Fibroblast of pulmonary artery (primary cell): ENCODE data around the gene CRIP1.

ENCODE experiments used
- DNase-seq: peaks from one replicate; pipeline ENCODE4 v3.0.0-alpha.2; 2010; ENCODE audit warnings: low read depth
- H3K4me3 ChIP-seq: replicated peaks from 2 replicates; pipeline ENCODE4 v1.5.1; 2011; ENCODE audit warnings: low read depth, mild to moderate bottlenecking, control low read depth, low read length, moderate library complexity
- TF ChIP-seq, protein P1 (sequence below): IDR thresholded peaks from 2 replicates; pipeline ENCODE4 v1.5.1; 2011; ENCODE audit warnings: mild to moderate bottlenecking, control low read depth, low read length, inconsistent platforms; ENCODE audit errors: missing control alignments

CRIP1 gene

DNA sequence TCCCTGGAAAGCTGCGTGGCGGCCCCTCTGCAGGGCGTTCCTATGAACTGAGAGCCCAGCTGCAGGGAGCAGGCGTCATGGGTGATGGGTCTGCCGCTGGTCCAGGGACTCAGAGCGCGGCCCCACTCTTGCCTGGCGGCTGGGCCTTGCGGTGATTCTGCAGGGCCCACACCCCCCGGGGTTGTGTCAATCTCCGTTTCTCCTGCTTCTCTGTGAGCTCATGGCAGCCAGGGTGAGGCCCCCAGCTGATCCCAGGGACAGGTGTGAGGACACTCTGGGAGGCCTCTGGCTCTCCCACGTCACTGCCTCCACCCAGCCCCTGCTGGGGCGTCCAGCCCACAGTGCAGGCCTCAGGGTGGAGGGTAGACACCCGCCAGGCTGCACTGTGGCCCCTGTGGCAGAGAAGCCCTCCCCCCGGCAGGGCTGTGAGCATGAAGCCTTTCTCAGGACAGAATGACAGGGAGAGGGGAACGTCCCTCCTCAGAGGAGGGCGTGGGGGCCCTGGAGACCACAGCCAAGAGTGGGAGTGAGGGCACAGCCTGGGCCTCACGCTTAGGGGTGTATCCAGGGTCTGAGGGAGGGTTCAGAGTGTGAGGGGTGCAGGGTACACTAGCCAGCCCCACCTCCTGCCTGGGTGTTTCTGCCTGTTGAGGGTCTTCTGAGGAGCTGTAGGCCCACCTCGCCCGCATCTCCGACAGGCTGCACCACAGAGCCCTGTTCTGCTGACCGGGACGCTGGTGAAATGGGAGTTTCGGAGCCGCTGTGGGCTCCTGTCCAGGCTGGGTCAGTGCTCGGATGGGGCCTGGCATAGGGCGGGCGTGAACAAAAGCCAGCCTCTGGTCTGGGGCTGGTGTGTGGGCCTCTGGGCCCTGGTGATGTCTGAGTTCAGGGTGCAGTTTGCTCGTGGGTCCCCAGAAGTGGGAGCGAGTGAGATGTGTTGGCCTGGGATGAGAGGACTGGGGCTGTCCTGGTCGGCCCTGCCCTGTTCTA, 38.7 kb upstream of the CRIP1 start:
- no peak for DNase-seq
- TF ChIP-seq, protein P1, sequence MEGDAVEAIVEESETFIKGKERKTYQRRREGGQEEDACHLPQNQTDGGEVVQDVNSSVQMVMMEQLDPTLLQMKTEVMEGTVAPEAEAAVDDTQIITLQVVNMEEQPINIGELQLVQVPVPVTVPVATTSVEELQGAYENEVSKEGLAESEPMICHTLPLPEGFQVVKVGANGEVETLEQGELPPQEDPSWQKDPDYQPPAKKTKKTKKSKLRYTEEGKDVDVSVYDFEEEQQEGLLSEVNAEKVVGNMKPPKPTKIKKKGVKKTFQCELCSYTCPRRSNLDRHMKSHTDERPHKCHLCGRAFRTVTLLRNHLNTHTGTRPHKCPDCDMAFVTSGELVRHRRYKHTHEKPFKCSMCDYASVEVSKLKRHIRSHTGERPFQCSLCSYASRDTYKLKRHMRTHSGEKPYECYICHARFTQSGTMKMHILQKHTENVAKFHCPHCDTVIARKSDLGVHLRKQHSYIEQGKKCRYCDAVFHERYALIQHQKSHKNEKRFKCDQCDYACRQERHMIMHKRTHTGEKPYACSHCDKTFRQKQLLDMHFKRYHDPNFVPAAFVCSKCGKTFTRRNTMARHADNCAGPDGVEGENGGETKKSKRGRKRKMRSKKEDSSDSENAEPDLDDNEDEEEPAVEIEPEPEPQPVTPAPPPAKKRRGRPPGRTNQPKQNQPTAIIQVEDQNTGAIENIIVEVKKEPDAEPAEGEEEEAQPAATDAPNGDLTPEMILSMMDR: no peak
- H3K4me3 ChIP-seq: no peak overlapping the region

DNA sequence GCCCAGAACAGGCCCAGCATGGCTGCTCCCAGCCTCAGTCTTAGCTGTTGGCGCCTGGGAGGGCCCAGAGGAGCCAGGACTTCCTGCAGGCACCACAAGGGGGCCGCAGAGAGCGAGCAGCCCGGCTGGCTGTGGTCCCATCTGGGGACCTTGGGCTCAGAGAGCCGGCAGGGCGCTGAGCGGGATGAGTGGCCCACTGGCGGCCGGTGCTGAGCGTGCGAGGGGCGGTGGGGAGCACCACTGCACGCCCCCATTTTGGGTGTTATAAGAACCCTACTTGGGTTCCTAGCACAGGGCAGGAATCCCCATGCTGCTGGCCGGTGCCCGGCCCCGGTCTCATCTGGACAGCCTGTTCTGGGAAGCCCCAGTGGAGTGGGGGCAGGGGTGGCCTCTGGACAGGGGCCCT, 38.0 kb upstream of the CRIP1 start:
- H3K4me3 ChIP-seq: no peak overlapping the region
- TF ChIP-seq, protein P1: peak; percentile 79
- peak; percentile 64 for DNase-seq

DNA sequence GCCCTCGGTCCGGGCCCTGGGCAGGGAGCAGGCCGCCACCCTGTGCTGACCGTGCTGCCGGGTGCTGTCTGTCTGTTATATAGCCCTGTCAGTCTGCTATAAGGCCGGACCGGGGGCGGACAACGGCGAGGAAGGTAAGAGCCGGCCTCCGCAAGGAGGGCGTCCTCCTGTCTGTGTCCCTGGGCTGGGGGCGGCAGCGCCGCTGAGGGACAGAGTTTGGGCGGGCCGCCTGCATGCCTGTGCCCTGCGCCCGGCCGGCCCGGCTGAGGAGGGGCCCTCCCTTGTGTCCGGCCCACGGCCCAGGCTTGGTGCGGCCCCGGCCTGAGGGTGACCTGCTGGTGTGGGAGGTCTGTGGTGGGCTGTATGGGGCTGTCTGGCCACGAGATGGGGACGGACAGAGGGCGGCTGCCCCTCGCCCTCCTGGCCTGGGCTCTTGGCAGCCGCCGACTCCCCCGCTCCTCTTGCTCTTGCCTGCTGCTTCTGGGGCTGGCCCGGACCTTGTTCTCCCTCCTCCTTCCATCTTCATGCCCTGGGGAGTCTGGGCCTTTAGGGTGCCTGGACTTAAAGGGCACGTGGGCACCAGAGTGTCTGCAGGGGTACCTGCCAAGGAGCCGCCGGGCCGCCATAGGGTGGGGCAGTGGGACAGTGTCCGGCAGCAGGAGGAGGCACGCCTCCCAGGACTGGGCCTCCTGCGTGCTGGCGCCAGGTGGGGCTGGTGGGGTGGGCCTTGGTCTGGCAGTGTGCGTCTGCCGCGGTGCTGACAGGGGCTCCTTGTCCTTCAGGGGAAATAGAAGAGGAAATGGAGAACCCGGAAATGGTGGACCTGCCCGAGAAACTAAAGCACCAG, 37.2 kb upstream of the CRIP1 start:
- no peak overlapping the region for H3K4me3 ChIP-seq
- TF ChIP-seq, protein P1: no peak

DNA sequence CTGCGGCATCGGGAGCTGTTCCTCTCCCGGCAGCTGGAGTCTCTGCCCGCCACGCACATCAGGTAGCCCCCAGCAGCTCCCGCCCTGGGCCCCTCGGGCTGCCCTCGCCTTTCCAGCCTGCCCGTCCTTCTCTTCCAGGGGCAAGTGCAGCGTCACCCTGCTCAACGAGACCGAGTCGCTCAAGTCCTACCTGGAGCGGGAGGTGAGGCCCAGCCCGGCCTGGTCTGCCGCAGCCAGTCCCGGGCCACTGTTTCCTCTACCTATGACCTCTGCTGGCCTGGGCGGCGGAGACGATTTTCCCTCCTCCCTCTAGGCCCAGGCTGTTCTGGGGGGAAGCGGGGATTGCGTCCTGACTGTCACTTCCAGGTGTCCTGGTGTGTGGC, 36.6 kb upstream of the CRIP1 start:
- TF ChIP-seq, protein P1: no peak
- H3K4me3 ChIP-seq: no peak overlapping the region
- no peak for DNase-seq

More for the DNA sequence above, 37.2 kb upstream of the CRIP1 start:
- no peak for DNase-seq

DNA sequence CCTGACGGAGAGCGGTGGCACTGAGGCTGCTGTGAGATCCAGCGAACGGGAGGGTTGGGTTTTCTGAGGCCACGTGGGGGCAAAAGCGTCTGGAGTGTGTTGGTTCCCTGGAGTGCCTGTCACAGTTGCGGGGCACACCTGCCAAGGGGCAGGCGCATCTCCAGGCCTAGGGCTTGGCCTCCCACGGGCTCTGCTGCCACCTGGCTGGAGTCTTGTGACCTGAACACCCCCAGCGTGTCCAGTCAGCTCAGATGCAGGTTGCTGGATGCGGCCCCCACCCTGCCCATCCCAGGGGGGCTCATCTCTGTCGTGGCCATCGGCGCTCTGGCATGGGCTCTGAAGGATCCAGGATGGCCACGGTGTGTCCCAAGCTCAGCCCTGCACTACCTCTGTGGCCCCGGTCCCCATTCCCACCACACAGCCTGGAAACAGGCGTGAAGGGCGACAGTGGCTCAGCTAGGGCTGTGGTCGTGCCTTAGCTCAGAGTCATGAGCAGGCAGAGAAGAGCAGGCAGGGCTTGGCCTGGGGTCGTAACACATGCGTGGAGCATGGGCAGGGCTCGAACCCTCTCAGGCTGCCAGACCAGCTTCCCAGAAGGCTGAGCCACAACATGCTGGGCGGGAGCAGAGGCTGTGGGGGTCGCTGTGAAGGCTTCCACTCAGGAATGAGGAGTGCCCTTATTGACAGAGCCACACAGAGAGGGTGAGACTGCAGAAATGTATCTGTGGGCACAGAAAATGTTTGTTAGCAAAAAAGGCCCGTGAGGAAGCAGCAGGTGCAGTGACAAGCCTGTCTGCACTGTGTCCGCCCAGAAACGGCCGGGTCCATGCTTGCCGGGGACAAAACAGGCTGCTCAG, 35.6 kb upstream of the CRIP1 start:
- no peak for DNase-seq
- TF ChIP-seq, protein P1: no peak
- H3K4me3 ChIP-seq: no peak overlapping the region

DNA sequence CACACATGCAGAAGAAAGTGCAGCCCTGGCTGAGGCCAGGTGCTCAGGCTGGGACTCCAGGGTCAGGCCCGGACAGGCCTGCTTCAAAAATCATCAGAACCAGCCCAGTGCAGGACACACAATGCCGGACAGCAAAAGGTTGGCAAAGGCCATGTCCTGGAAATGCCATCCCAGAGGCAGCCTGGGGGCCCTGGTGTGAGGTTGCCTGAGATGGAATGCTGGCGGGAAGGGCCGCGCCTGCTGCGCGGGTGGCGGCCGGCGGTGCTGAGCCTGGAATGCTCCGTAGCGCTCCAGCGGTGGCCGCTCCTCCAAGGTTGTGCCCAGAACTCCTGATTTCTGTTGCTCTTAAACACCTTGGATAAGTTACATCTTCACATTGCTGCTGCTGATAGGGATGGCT, 33.7 kb upstream of the CRIP1 start:
- no peak for DNase-seq
- TF ChIP-seq, protein P1: no peak
- no peak overlapping the region for H3K4me3 ChIP-seq
